H9 (cell line): ENCODE data around the gene VSX1. TPM values are rescaled to one million over a fixed set of nuclear protein-coding genes. Genes with fewer than 3 reads are reported as not detected.

Experiments
- DNase-seq: peaks from one replicate; pipeline ENCODE4 v3.0.0-alpha.2; 2017
- H2AFZ ChIP-seq: one replicate; pipeline ENCODE4 v1.6.1; 2013; ENCODE audit warnings: mild to moderate bottlenecking, low read length, control low read depth, moderate library complexity
- H2AK5ac ChIP-seq: 2 replicates; pipeline ENCODE4 v1.6.1; 2013; ENCODE audit warnings: low read length, control low read depth, mixed read lengths; ENCODE audit not compliant: insufficient read length
- H2BK120ac ChIP-seq: one replicate; pipeline ENCODE4 v1.6.1; 2013; ENCODE audit warnings: low read depth, mild to moderate bottlenecking, low read length, control low read depth, inconsistent platforms; ENCODE audit not compliant: poor library complexity, severe bottlenecking
- H2BK12ac ChIP-seq: 2 replicates; pipeline ENCODE4 v1.6.1; 2013; ENCODE audit warnings: low read length, control low read depth, mixed read lengths, low read depth; ENCODE audit not compliant: insufficient read length
- H2BK15ac ChIP-seq: 2 replicates; pipeline ENCODE4 v1.6.1; 2013; ENCODE audit warnings: low read depth, low read length, control low read depth
- H2BK20ac ChIP-seq: one replicate; pipeline ENCODE4 v1.6.1; 2013; ENCODE audit warnings: low read depth, mild to moderate bottlenecking, low read length, control low read depth, inconsistent platforms; ENCODE audit not compliant: poor library complexity, severe bottlenecking
- H2BK5ac ChIP-seq: 2 replicates; pipeline ENCODE4 v1.6.1; 2013; ENCODE audit warnings: low read length, control low read depth, mixed read lengths; ENCODE audit not compliant: insufficient read length
- H3K14ac ChIP-seq: 2 replicates; pipeline ENCODE4 v1.6.1; 2013; ENCODE audit warnings: low read length, control low read depth; ENCODE audit not compliant: insufficient read depth
- H3K18ac ChIP-seq: 2 replicates; pipeline ENCODE4 v1.6.1; 2013; ENCODE audit warnings: low read depth, mild to moderate bottlenecking, mixed read lengths, low read length, control low read depth; ENCODE audit not compliant: insufficient read length
- H3K23ac ChIP-seq: 2 replicates; pipeline ENCODE4 v1.6.1; 2013; ENCODE audit warnings: low read length, control low read depth, mixed read lengths, low read depth; ENCODE audit not compliant: insufficient read length
- H3K23me2 ChIP-seq: 2 replicates; pipeline ENCODE4 v1.6.1; 2013; ENCODE audit warnings: low read depth, mild to moderate bottlenecking, mixed read lengths, low read length, control low read depth; ENCODE audit not compliant: insufficient read length, poor library complexity, severe bottlenecking
- H3K27ac ChIP-seq: 2 replicates; pipeline ENCODE4 v1.5.1; 2013; ENCODE audit warnings: low read length, control low read depth, mixed read lengths, low read depth; ENCODE audit not compliant: insufficient read length
- H3K27me3 ChIP-seq: 2 replicates; pipeline ENCODE4 v1.6.1; 2013; ENCODE audit warnings: low read length, control low read depth, inconsistent platforms; ENCODE audit not compliant: insufficient read depth
- H3K4ac ChIP-seq: 2 replicates; pipeline ENCODE4 v1.6.1; 2013; ENCODE audit warnings: low read depth, mild to moderate bottlenecking, control low read depth, inconsistent platforms, low read length, moderate library complexity
- H3K4me1 ChIP-seq: 2 replicates; pipeline ENCODE4 v1.6.1; 2013; ENCODE audit warnings: low read length, control low read depth, inconsistent platforms; ENCODE audit not compliant: insufficient read depth
- H3K4me2 ChIP-seq: 2 replicates; pipeline ENCODE4 v1.6.1; 2013; ENCODE audit warnings: low read length, control low read depth, mixed read lengths; ENCODE audit not compliant: insufficient read length, insufficient read depth
- H3K56ac ChIP-seq: 2 replicates; pipeline ENCODE4 v1.6.1; 2013; ENCODE audit warnings: low read depth, mild to moderate bottlenecking, mixed read lengths, low read length, control low read depth; ENCODE audit not compliant: insufficient read length
- H3K79me1 ChIP-seq: 2 replicates; pipeline ENCODE4 v1.6.1; 2013; ENCODE audit warnings: low read depth, mild to moderate bottlenecking, moderate library complexity, low read length, control low read depth, inconsistent platforms; ENCODE audit not compliant: insufficient read depth, poor library complexity, severe bottlenecking
- H3K79me2 ChIP-seq: 2 replicates; pipeline ENCODE4 v1.6.1; 2013; ENCODE audit warnings: low read length, control low read depth, inconsistent platforms; ENCODE audit not compliant: insufficient read depth
- H3K9ac ChIP-seq: 2 replicates; pipeline ENCODE4 v1.6.1; 2013; ENCODE audit warnings: low read length, control low read depth, mixed read lengths; ENCODE audit not compliant: insufficient read length; ENCODE audit errors: extremely low read depth
- H3K9me3 ChIP-seq: one replicate; pipeline ENCODE4 v1.6.1; 2013; ENCODE audit warnings: low read depth, low read length, inconsistent platforms; ENCODE audit not compliant: control insufficient read depth
- H3T11ph ChIP-seq: one replicate; pipeline ENCODE4 v1.6.1; 2013; ENCODE audit warnings: mild to moderate bottlenecking, low read length, control low read depth, inconsistent platforms
- H4K20me1 ChIP-seq: one replicate; pipeline ENCODE4 v1.6.1; 2013; ENCODE audit not compliant: control insufficient read depth, insufficient read length, insufficient read depth
- H4K5ac ChIP-seq: 2 replicates; pipeline ENCODE4 v1.6.1; 2013; ENCODE audit warnings: low read depth, mild to moderate bottlenecking, mixed read lengths, low read length, control low read depth; ENCODE audit not compliant: insufficient read length
- H4K8ac ChIP-seq: replicated peaks from 2 replicates; pipeline ENCODE4 v1.6.1; 2013; ENCODE audit warnings: low read length, control low read depth, mixed read lengths, low read depth; ENCODE audit not compliant: insufficient read length
- H4K91ac ChIP-seq: 2 replicates; pipeline ENCODE4 v1.6.1; 2013; ENCODE audit warnings: low read depth, mild to moderate bottlenecking, moderate library complexity, mixed read lengths, low read length, control low read depth; ENCODE audit not compliant: insufficient read length
- H3K27ac Mint-ChIP-seq, 3 experiments: 2 replicates in 2 of 3; 3 replicates in 1 of 3; pipeline ENCODE4 v1.8.0; 2020 to 2021; ENCODE audit warnings: mixed read lengths in 3 of 3, mild to moderate bottlenecking in 1 of 3, moderate library complexity in 1 of 3
- H3K27me3 Mint-ChIP-seq: 2 replicates; pipeline ENCODE4 v1.8.0; 2021; ENCODE audit warnings: low read depth, mild to moderate bottlenecking, moderate library complexity, mixed read lengths
- H3K36me3 Mint-ChIP-seq, 3 experiments: 2 replicates in 2 of 3; 3 replicates in 1 of 3; pipeline ENCODE4 v1.8.0; 2020 to 2021; ENCODE audit warnings: low read depth in 3 of 3, mixed read lengths in 3 of 3; ENCODE audit not compliant: insufficient read depth in 1 of 3
- H3K4me1 Mint-ChIP-seq, 2 experiments: 2 replicates each; pipeline ENCODE4 v1.8.0; 2020; ENCODE audit warnings: mixed read lengths in 2 of 2
- H3K4me3 Mint-ChIP-seq, 2 experiments: 2 replicates in 1 of 2; 3 replicates in 1 of 2; pipeline ENCODE4 v1.8.0; 2020 to 2021; ENCODE audit warnings: mild to moderate bottlenecking in 2 of 2, mixed read lengths in 2 of 2, moderate library complexity in 1 of 2
- H3K9me3 Mint-ChIP-seq, 2 experiments: 2 replicates in 1 of 2; 3 replicates in 1 of 2; pipeline ENCODE4 v1.8.0; 2020; ENCODE audit warnings: mild to moderate bottlenecking in 2 of 2, mixed read lengths in 2 of 2, moderate library complexity in 1 of 2
- CTCF ChIP-seq: fragments of 200-600 bp; sonication (generic); conservative IDR thresholded peaks from 3 replicates; pipeline ENCODE4 v1.8.0; 2021; ENCODE audit warnings: antibody characterized with exemption, mild to moderate bottlenecking
- WGBS: extraction: QIAGEN DNeasy Blood & Tissue Kit; methylation state at CpG from one replicate; pipeline ENCODE4 v1.1.7; 2013; ENCODE audit warnings: missing lambda C conversion rate, low lambda C conversion rate, mixed read lengths; ENCODE audit not compliant: insufficient read length; ENCODE audit errors: extremely low coverage; 5-methylcytosine and 5-hydroxymethylcytosine counted together
- total RNA-seq: library from RNA; stranded (reverse); gene quantifications from 2 replicates; pipeline ENCODE4 v1.2.1, GENCODE V29; 2021

Gene VSX1
- total RNA-seq, 1 experiment from 2014 or later: not detected

DNA sequence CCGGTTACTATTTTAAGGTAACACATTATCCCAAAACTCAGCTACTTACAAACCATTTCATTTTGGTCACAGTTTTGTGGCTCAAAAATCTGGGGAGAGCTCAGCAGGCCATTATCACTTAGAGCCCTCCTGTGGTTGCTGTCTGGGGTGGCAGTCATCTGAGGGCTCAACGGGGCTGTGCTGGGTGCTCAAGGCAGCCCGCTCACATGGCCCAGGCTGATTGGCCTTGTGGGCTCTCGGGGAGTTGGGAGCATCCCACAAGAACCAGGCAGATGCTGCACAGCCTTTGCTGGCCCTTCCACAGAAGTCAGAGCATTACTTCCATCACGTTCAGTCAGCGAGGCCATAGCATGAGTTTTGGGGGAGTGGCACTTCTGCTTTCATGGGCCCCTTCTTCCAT lies 6.3 kb upstream of the VSX1 start:
- WGBS: no CpG with 5 or more reads among the region's 6 CpGs
- Mint-ChIP-seq H3K27ac (no peak overlapping the region), H3K27me3 (peaks cover 78% of the 10 kb centered on the region), H3K36me3 (no peaks in the 10 kb centered on the region; a peak in 1 of 7 replicates), H3K4me1 (peaks cover 17 to 27% of the 10 kb centered on the region in 2 experiments), H3K9me3 (peaks cover 0 to 2% of the 10 kb centered on the region in 2 experiments; a peak in 2 of 5 replicates), H3K4me3 (no peak overlapping the region)
- Histone ChIP-seq H4K8ac (no peak overlapping the region), H3K56ac (no peak overlapping the region), H2BK5ac (no peak overlapping the region), H2BK20ac (no peak overlapping the region), H3K23me2 (peaks cover 5% of the 10 kb centered on the region), H2BK12ac (no peak overlapping the region), H3K23ac (no peak overlapping the region), H3K4me2 (no peak overlapping the region), H3K27ac (no peak overlapping the region), H3K4ac (no peak overlapping the region), H3K14ac (no peak overlapping the region), H4K91ac (no peak overlapping the region), H3K4me1 (no peaks in the 10 kb centered on the region), H2AFZ (no peak overlapping the region), H2BK15ac (no peak overlapping the region), H3K79me2 (no peaks in the 10 kb centered on the region), H3K18ac (no peak overlapping the region), H2BK120ac (no peak overlapping the region), H3K27me3 (peaks cover 30% of the 10 kb centered on the region), H3K79me1 (no peaks in the 10 kb centered on the region), H4K5ac (no peak overlapping the region), H2AK5ac (no peak overlapping the region), H3T11ph (no peak overlapping the region), H4K20me1 (no peaks in the 10 kb centered on the region), H3K9me3 (no peaks in the 10 kb centered on the region), H3K9ac (no peak overlapping the region)
- no peak for DNase-seq
- TF ChIP-seq CTCF: no peak
